ENCODE data around the gene LENG1.

DNA sequence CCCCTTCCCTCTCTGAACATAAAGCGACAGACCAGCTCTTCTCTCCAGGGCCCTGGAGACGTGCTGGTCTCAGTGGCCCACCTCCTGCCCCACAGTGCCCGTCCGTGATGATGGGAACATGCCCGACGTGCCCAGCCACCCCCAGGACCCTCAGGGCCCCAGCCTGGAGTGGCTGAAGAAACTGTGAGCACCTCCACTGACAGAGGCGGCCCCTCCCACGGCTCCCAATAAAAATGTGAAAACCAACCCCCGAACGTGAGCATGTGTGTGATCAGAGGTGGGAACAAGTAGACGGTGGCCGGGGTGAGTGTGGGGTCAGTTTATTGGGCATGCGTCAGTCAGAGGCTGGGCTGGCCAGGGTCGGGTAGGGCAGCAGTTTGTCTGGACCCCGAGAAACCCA is 52.8 kb downstream of the LENG1 start:
- TF ChIP-seq SUZ12 (IDR thresholded peaks at IDR 0.05) (no peak), L3MBTL2 (conservative IDR thresholded peaks at IDR 0.05) (no peak), ARNT (IDR thresholded peaks at IDR 0.05) (no peak), NFRKB (IDR thresholded peaks at IDR 0.05) (no peak), ELF4 (IDR thresholded peaks at IDR 0.05) (no peak), SP1 (IDR thresholded peaks at IDR 0.05) (no peak), ZNF384 (IDR thresholded peaks at IDR 0.05) (no peak), FOXM1 (IDR thresholded peaks at IDR 0.05; ENCODE audit: borderline replicate concordance) (no peak), HDGF (IDR thresholded peaks at IDR 0.05; ENCODE audit: borderline replicate concordance) (no peak), CTBP1 (IDR thresholded peaks at IDR 0.05; ENCODE audit: borderline replicate concordance) (no peak)
- TF ChIP-seq, protein P1, sequence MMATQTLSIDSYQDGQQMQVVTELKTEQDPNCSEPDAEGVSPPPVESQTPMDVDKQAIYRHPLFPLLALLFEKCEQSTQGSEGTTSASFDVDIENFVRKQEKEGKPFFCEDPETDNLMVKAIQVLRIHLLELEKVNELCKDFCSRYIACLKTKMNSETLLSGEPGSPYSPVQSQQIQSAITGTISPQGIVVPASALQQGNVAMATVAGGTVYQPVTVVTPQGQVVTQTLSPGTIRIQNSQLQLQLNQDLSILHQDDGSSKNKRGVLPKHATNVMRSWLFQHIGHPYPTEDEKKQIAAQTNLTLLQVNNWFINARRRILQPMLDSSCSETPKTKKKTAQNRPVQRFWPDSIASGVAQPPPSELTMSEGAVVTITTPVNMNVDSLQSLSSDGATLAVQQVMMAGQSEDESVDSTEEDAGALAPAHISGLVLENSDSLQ (IDR thresholded peaks at IDR 0.05) = no peak

Measured in HEK293T (cell line).